MCF 10A (cell line): Measurements from ENCODE around the gene TMEM62. TPM values are rescaled to one million over a fixed set of nuclear protein-coding genes. Genes with fewer than 3 reads are reported as not detected.
"Not testable (repeated sequence)": the region's sequence is repeated elsewhere in the genome, so short reads cannot be mapped to it uniquely, and the experiment has no call there.

Experiments
- BruUV-seq: library from RNA; stranded (reverse); fragments of 400-500 nt; replicated peaks from 2 replicates; lab custom pipeline; 2021; lab: Mats Ljungman, UMichigan
- CTCF ChIA-PET: fragments of 300-600 bp; sonication (Branson Sonifier 250); formaldehyde crosslinking; extraction: SDS; loops from one replicate; lab custom pipeline; 2021; ENCODE audit warnings: antibody characterized with exemption, inconsistent platforms; lab: Yijun Ruan, JAX
- POLR2A ChIA-PET: fragments of 300-600, 350-650 bp; sonication (Branson Sonifier 250); formaldehyde crosslinking; extraction: SDS; loops from one replicate; lab custom pipeline; 2020; ENCODE audit warnings: antibody characterized with exemption, inconsistent platforms; lab: Yijun Ruan, JAX
- DNase-seq: peaks from one replicate; pipeline ENCODE4 v3.0.0-alpha.2; 2018; ENCODE audit not compliant: unreplicated experiment
- H3K27ac Mint-ChIP-seq: one replicate; pipeline ENCODE4 v1.8.0; 2022; ENCODE audit warnings: mild to moderate bottlenecking, low read depth, mixed read lengths; ENCODE audit not compliant: unreplicated experiment
- H3K27me3 Mint-ChIP-seq: one replicate; pipeline ENCODE4 v1.8.0; 2022; ENCODE audit warnings: mixed read lengths; ENCODE audit not compliant: insufficient read depth, unreplicated experiment
- H3K36me3 Mint-ChIP-seq: one replicate; pipeline ENCODE4 v1.8.0; 2022; ENCODE audit warnings: mild to moderate bottlenecking, moderate library complexity, mixed read lengths; ENCODE audit not compliant: insufficient read depth, unreplicated experiment
- H3K4me1 Mint-ChIP-seq: one replicate; pipeline ENCODE4 v1.8.0; 2022; ENCODE audit warnings: mixed read lengths; ENCODE audit not compliant: insufficient read depth, unreplicated experiment
- H3K4me3 Mint-ChIP-seq: one replicate; pipeline ENCODE4 v1.8.0; 2022; ENCODE audit warnings: mild to moderate bottlenecking, moderate library complexity, mixed read lengths; ENCODE audit not compliant: unreplicated experiment
- H3K9me3 Mint-ChIP-seq: one replicate; pipeline ENCODE4 v1.8.0; 2022; ENCODE audit warnings: mixed read lengths; ENCODE audit not compliant: unreplicated experiment
- CTCF ChIP-seq: fragments of 200-600 bp; IDR thresholded peaks from one replicate; pipeline ENCODE4 v1.8.0; 2022; ENCODE audit warnings: antibody characterized with exemption, mild to moderate bottlenecking; ENCODE audit not compliant: unreplicated experiment
- intact Hi-C: fragments of 100-400 bp; cut with micrococcal nuclease; formaldehyde crosslinking; loops from 2 replicates; pipeline ENCODE4 v1.14.1; 2022
- total RNA-seq: library from RNA; stranded (reverse); gene quantifications from 2 replicates; pipeline ENCODE4 v1.2.3, GENCODE V29; 2022

TMEM62 gene
- total RNA-seq, 1 experiment from 2014 or later = 16.9 TPM

GRCh38 chr15:43168192-43169107 is 35.1 kb downstream of the TMEM62 start:
- Mint-ChIP-seq H3K4me3 (peak overlapping the region; percentile 49), H3K36me3 (peaks cover 15% of the 10 kb centered on the region), H3K4me1 (peaks cover 21% of the 10 kb centered on the region), H3K9me3 (no peaks in the 10 kb centered on the region), H3K27me3 (no peaks in the 10 kb centered on the region), H3K27ac (peak overlapping the region; percentile 85)
- intact Hi-C loops = no loop called here
- peak; percentile 96 for DNase-seq
- CTCF ChIA-PET = interaction anchor here (1.0 to 1.2 kb wide), 2 partner anchors 18 to 89 kb away, joined by 3 read pairs; no protein-coding TSS in a partner anchor
- POLR2A ChIA-PET = interaction anchor here (0.6 to 2.6 kb wide), 10 partner anchors 11 to 624 kb away, joined by 3 to 29 read pairs (median 6); partner anchors contain the start of genes CCNDBP1, TMEM62, TUBGCP4 and UBR1
- no peak for TF ChIP-seq CTCF
- no TSS peak for BruUV-seq

GRCh38 chr15:43169888-43170287 is 36.5 kb downstream of the TMEM62 start:
- ChIA-PET POLR2A (interaction anchor here (0.7 to 2.6 kb wide), 5 partner anchors 9 to 65 kb away, joined by 3 to 29 read pairs (median 9); partner anchors contain the start of genes CCNDBP1 and UBR1), CTCF (interaction anchor here (0.5 to 1.2 kb wide), 6 partner anchors 16 to 115 kb away, joined by 3 to 5 read pairs (median 3); no protein-coding TSS in a partner anchor)
- H3K27ac Mint-ChIP-seq = peak overlapping the region; percentile 85
- intact Hi-C loops = no loop called here
- TF ChIP-seq CTCF = no peak
- no peaks in the 10 kb centered on the region for H3K27me3 Mint-ChIP-seq
- no peak for DNase-seq
- H3K9me3 Mint-ChIP-seq = no peaks in the 10 kb centered on the region
- H3K4me1 Mint-ChIP-seq = peaks cover 21% of the 10 kb centered on the region
- BruUV-seq = no TSS peak
- no peak overlapping the region for H3K4me3 Mint-ChIP-seq
- peaks cover 25% of the 10 kb centered on the region for H3K36me3 Mint-ChIP-seq

- H3K27me3 Mint-ChIP-seq, H3K9me3 Mint-ChIP-seq, BruUV-seq, H3K4me3 Mint-ChIP-seq, DNase-seq, intact Hi-C loops, POLR2A ChIA-PET, H3K27ac Mint-ChIP-seq, H3K4me1 Mint-ChIP-seq: not testable (repeated sequence)
- H3K36me3 Mint-ChIP-seq = peaks cover 36% of the 10 kb centered on the region
- CTCF ChIA-PET = interaction anchor here (2.0 kb wide), 1 partner anchor 10 kb away, joined by 8 read pairs; the partner anchor contains the start of gene CCNDBP1
These were observed 42.4 kb downstream of the TMEM62 start for GRCh38 chr15:43175656-43176309.

GRCh38 chr15:43177147-43177546 is 43.8 kb downstream of the TMEM62 start:
- POLR2A ChIA-PET, H3K4me3 Mint-ChIP-seq, intact Hi-C loops, H3K27ac Mint-ChIP-seq, DNase-seq, H3K9me3 Mint-ChIP-seq, BruUV-seq, H3K27me3 Mint-ChIP-seq, CTCF ChIA-PET, H3K4me1 Mint-ChIP-seq: not testable (repeated sequence)
- peaks cover 29% of the 10 kb centered on the region for H3K36me3 Mint-ChIP-seq
